Naive thymus-derived CD4-positive, alpha-beta T cell (primary cell): ENCODE results near the gene HEXD. TPM values are rescaled to one million over a fixed set of nuclear protein-coding genes. Genes with fewer than 3 reads are reported as not detected.

Experiments used
- ATAC-seq: fragments of 150-1000 bp; cut with Tn5 transposase; 2 replicates; pipeline ENCODE4 v1.10.0; 2021; ENCODE audit warnings: mild to moderate bottlenecking, moderate library complexity
- CTCF ChIA-PET: fragments of 350-600 bp; sonication (Branson Sonifier 250); formaldehyde crosslinking; loops from one replicate; lab custom pipeline; 2021; ENCODE audit warnings: antibody characterized with exemption; lab: Charles Lee
- POLR2A ChIA-PET: fragments of 350-600 bp; sonication (Branson Sonifier 250); formaldehyde crosslinking; loops from one replicate; lab custom pipeline; 2021; ENCODE audit warnings: antibody characterized with exemption, inconsistent platforms; lab: Charles Lee
- DNase-seq, 9 donors: peaks; one replicate each; pipeline versions ENCODE4 v3.0.0 to v3.0.0-alpha.2; 2020 to 2022; ENCODE audit warnings: mixed read lengths in 1 of 9
- H3K27ac ChIP-seq: one replicate; pipeline ENCODE4 v1.7.0; 2013; ENCODE audit warnings: mild to moderate bottlenecking, low read depth, low read length, moderate library complexity
- H3K27me3 ChIP-seq, 2 donors: one replicate each; pipeline ENCODE4 v1.7.0; 2013; ENCODE audit warnings: low read length in 2 of 2, mild to moderate bottlenecking in 2 of 2, moderate library complexity in 2 of 2; ENCODE audit not compliant: control insufficient read depth in 2 of 2, insufficient read depth in 2 of 2
- H3K36me3 ChIP-seq, 3 experiments: 1 replicate in 2 of 3; 2 replicates in 1 of 3; pipeline ENCODE4 v1.7.0; 2013; ENCODE audit warnings: low read length in 3 of 3, mild to moderate bottlenecking in 3 of 3, moderate library complexity in 1 of 3; ENCODE audit not compliant: insufficient read depth in 3 of 3, control insufficient read depth in 2 of 3
- H3K4me1 ChIP-seq, 2 donors: one replicate each; pipeline ENCODE4 v1.7.0; 2013; ENCODE audit warnings: low read length in 2 of 2, mild to moderate bottlenecking in 2 of 2, moderate library complexity in 1 of 2; ENCODE audit not compliant: control insufficient read depth in 2 of 2, insufficient read depth in 2 of 2
- H3K4me3 ChIP-seq: 2 replicates; pipeline ENCODE4 v1.7.0; 2013; ENCODE audit warnings: mild to moderate bottlenecking, low read length
- H3K9me3 ChIP-seq, 3 experiments: 1 replicate in 2 of 3; 2 replicates in 1 of 3; pipeline ENCODE4 v1.7.0; 2013; ENCODE audit warnings: low read length in 3 of 3; ENCODE audit not compliant: control insufficient read depth in 2 of 3
- H3K27ac Mint-ChIP-seq, 9 donors: one replicate each; pipeline ENCODE4 v1.8.0; 2020 to 2022; ENCODE audit warnings: mixed read lengths in 9 of 9, mild to moderate bottlenecking in 8 of 9, moderate library complexity in 5 of 9, inconsistent platforms in 2 of 9
- H3K27me3 Mint-ChIP-seq, 5 donors: one replicate each; pipeline ENCODE4 v1.8.0; 2021 to 2022; ENCODE audit warnings: mixed read lengths in 5 of 5, mild to moderate bottlenecking in 1 of 5
- H3K36me3 Mint-ChIP-seq, 5 donors: one replicate each; pipeline ENCODE4 v1.8.0; 2020 to 2022; ENCODE audit warnings: mixed read lengths in 5 of 5, mild to moderate bottlenecking in 3 of 5, inconsistent platforms in 1 of 5
- H3K4me1 Mint-ChIP-seq, 7 donors: one replicate each; pipeline ENCODE4 v1.8.0; 2020 to 2022; ENCODE audit warnings: mixed read lengths in 7 of 7, mild to moderate bottlenecking in 3 of 7, inconsistent platforms in 1 of 7
- H3K4me3 Mint-ChIP-seq, 10 donors: one replicate each; pipeline ENCODE4 v1.8.0; 2020 to 2022; ENCODE audit warnings: mild to moderate bottlenecking in 10 of 10, mixed read lengths in 10 of 10, moderate library complexity in 6 of 10, inconsistent platforms in 2 of 10
- H3K9me3 Mint-ChIP-seq, 11 donors: one replicate each; pipeline ENCODE4 v1.8.0; 2020 to 2022; ENCODE audit warnings: mixed read lengths in 11 of 11, mild to moderate bottlenecking in 4 of 11, inconsistent platforms in 1 of 11, moderate library complexity in 1 of 11
- intact Hi-C, 2 donors: fragments of 100-400 bp; cut with micrococcal nuclease; formaldehyde crosslinking; loops; one replicate each; pipeline ENCODE4 v1.15.1; 2023
- polyA plus RNA-seq, 2 donors: library from polyadenylated mRNA; unstranded; fragments of 300-500 nt; fragmentation: Illumina TruSeq; gene quantifications; one replicate each; pipeline ENCODE4 v1.2.3, GENCODE V29; 2021
- total RNA-seq, 6 experiments: library from RNA in 5 of 6; stranded (reverse) in 5 of 6; gene quantifications; 1 replicate in 5 of 6; 2 replicates in 1 of 6; pipeline ENCODE4 v1.2.3 and lab custom pipeline; 2021 to 2026

Gene HEXD
- total and polyA plus RNA-seq, 7 experiments from 2014 or later, result 12.5 to 153 (median 66.8) TPM

GRCh38 chr17:82403662-82404660 is 14.2 kb upstream of the HEXD start:
- DNase-seq (no peak), ATAC-seq (no peak)
- H3K36me3 Mint-ChIP-seq, result peaks cover 0 to 38% (median 7%) of the 10 kb centered on the region in 5 donors
- H3K27me3 ChIP-seq, result no peaks in the 10 kb centered on the region
- no peak overlapping the region for H3K4me3 Mint-ChIP-seq
- H3K36me3 ChIP-seq, result peaks cover 0 to 26% (median 10%) of the 10 kb centered on the region in 3 experiments
- peaks cover 6 to 21% (median 17%) of the 10 kb centered on the region in 7 donors for H3K4me1 Mint-ChIP-seq
- no peak overlapping the region for H3K27ac ChIP-seq
- no peaks in the 10 kb centered on the region for H3K27me3 Mint-ChIP-seq
- H3K4me1 ChIP-seq, result peaks cover 0 to 9% of the 10 kb centered on the region in 2 donors
- ChIA-PET POLR2A (no interaction called here), CTCF (no interaction called here)
- no peaks in the 10 kb centered on the region for H3K9me3 ChIP-seq
- no peaks in the 10 kb centered on the region for H3K9me3 Mint-ChIP-seq
- intact Hi-C loops, result no loop called here
- H3K27ac Mint-ChIP-seq, result no peak overlapping the region
- no peak overlapping the region for H3K4me3 ChIP-seq

GRCh38 chr17:82405051-82405450 is 13.1 kb upstream of the HEXD start:
- CTCF ChIA-PET, result no interaction called here
- Histone ChIP-seq H3K36me3 (peaks cover 0 to 37% (median 7%) of the 10 kb centered on the region in 3 experiments), H3K4me1 (peaks cover 0 to 9% of the 10 kb centered on the region in 2 donors), H3K27me3 (no peaks in the 10 kb centered on the region), H3K9me3 (no peaks in the 10 kb centered on the region), H3K27ac (no peak overlapping the region), H3K4me3 (no peak overlapping the region)
- intact Hi-C loops, result no loop called here
- Mint-ChIP-seq H3K4me1 (peaks cover 6 to 23% (median 17%) of the 10 kb centered on the region in 7 donors), H3K36me3 (peaks cover 0 to 40% (median 7%) of the 10 kb centered on the region in 5 donors), H3K9me3 (no peaks in the 10 kb centered on the region), H3K27ac (no peak overlapping the region), H3K4me3 (no peak overlapping the region), H3K27me3 (no peaks in the 10 kb centered on the region)
- DNase-seq, result no peak
- POLR2A ChIA-PET, result no interaction called here
- ATAC-seq, result no peak

GRCh38 chr17:82406131-82406671 is 11.9 kb upstream of the HEXD start:
- H3K4me1 Mint-ChIP-seq, result peaks cover 0 to 15% (median 8%) of the 10 kb centered on the region in 7 donors
- ATAC-seq (no peak), DNase-seq (no peak)
- Histone ChIP-seq H3K27me3 (no peaks in the 10 kb centered on the region), H3K4me1 (peaks cover 0 to 3% of the 10 kb centered on the region in 2 donors), H3K27ac (no peak overlapping the region), H3K9me3 (no peaks in the 10 kb centered on the region), H3K36me3 (peaks cover 0 to 41% (median 7%) of the 10 kb centered on the region in 3 experiments), H3K4me3 (no peak overlapping the region)
- H3K27me3 Mint-ChIP-seq, result no peaks in the 10 kb centered on the region
- intact Hi-C loops, result no loop called here
- no peak overlapping the region for H3K27ac Mint-ChIP-seq
- no peak overlapping the region for H3K4me3 Mint-ChIP-seq
- peaks cover 0 to 40% (median 7%) of the 10 kb centered on the region in 5 donors for H3K36me3 Mint-ChIP-seq
- H3K9me3 Mint-ChIP-seq, result no peaks in the 10 kb centered on the region
- ChIA-PET POLR2A (no interaction called here), CTCF (no interaction called here)

GRCh38 chr17:82407255-82407654 is 10.9 kb upstream of the HEXD start:
- Mint-ChIP-seq H3K27me3 (no peaks in the 10 kb centered on the region), H3K4me3 (no peak overlapping the region), H3K27ac (no peak overlapping the region), H3K9me3 (no peaks in the 10 kb centered on the region), H3K4me1 (peaks cover 0 to 12% (median 0%) of the 10 kb centered on the region in 7 donors), H3K36me3 (peaks cover 0 to 40% (median 7%) of the 10 kb centered on the region in 5 donors)
- ATAC-seq (no peak), DNase-seq (no peak)
- Histone ChIP-seq H3K27me3 (no peaks in the 10 kb centered on the region), H3K27ac (no peak overlapping the region), H3K4me3 (no peak overlapping the region), H3K9me3 (no peaks in the 10 kb centered on the region), H3K4me1 (no peaks in the 10 kb centered on the region), H3K36me3 (peaks cover 0 to 47% (median 7%) of the 10 kb centered on the region in 3 experiments)
- intact Hi-C loops, result no loop called here
- ChIA-PET POLR2A (interaction anchor here (0.6 kb wide), 2 partner anchors 48 to 49 kb away, joined by 3 to 5 read pairs; no protein-coding TSS in a partner anchor), CTCF (no interaction called here)

GRCh38 chr17:82408288-82408937 is 9.7 kb upstream of the HEXD start:
- Histone ChIP-seq H3K27me3 (no peaks in the 10 kb centered on the region), H3K4me3 (no peak overlapping the region), H3K4me1 (no peaks in the 10 kb centered on the region), H3K9me3 (no peaks in the 10 kb centered on the region), H3K27ac (no peak overlapping the region), H3K36me3 (peaks cover 0 to 43% (median 7%) of the 10 kb centered on the region in 3 experiments)
- ChIA-PET POLR2A (no interaction called here), CTCF (no interaction called here)
- Mint-ChIP-seq H3K4me3 (no peak overlapping the region), H3K9me3 (no peaks in the 10 kb centered on the region), H3K27ac (no peak overlapping the region), H3K36me3 (peaks cover 0 to 37% (median 4%) of the 10 kb centered on the region in 5 donors), H3K4me1 (peaks cover 0 to 10% (median 5%) of the 10 kb centered on the region in 7 donors), H3K27me3 (no peaks in the 10 kb centered on the region)
- intact Hi-C loops, result no loop called here
- DNase-seq, result no peak
- no peak for ATAC-seq

GRCh38 chr17:82408938-82409318 is 9.2 kb upstream of the HEXD start:
- H3K27ac Mint-ChIP-seq, result no peak overlapping the region
- Histone ChIP-seq H3K27ac (no peak overlapping the region), H3K4me3 (no peak overlapping the region), H3K27me3 (no peaks in the 10 kb centered on the region), H3K4me1 (no peaks in the 10 kb centered on the region), H3K9me3 (no peaks in the 10 kb centered on the region), H3K36me3 (peaks cover 0 to 42% (median 2%) of the 10 kb centered on the region in 3 experiments)
- no peak for DNase-seq
- H3K27me3 Mint-ChIP-seq, result no peaks in the 10 kb centered on the region
- CTCF ChIA-PET, result no interaction called here
- no peak overlapping the region for H3K4me3 Mint-ChIP-seq
- intact Hi-C loops, result no loop called here
- POLR2A ChIA-PET, result no interaction called here
- H3K4me1 Mint-ChIP-seq, result peaks cover 0 to 10% (median 5%) of the 10 kb centered on the region in 7 donors
- H3K9me3 Mint-ChIP-seq, result no peaks in the 10 kb centered on the region
- no peak for ATAC-seq
- peaks cover 0 to 31% (median 4%) of the 10 kb centered on the region in 5 donors for H3K36me3 Mint-ChIP-seq
